HL-60 (cell line): ENCODE data around the gene ABCA6.

ENCODE experiments used
- DNase-seq, 2 experiments: peaks; one replicate each; pipeline ENCODE4 v3.0.0-alpha.2; 2010 to 2020; ENCODE audit warnings: low read depth in 1 of 2, low spot score in 1 of 2
- H3K27ac ChIP-seq: fragments of 250-450 bp; sonication (Bioruptor Pico); replicated peaks from 2 replicates; pipeline ENCODE4 v1.5.1; 2020; ENCODE audit warnings: mild to moderate bottlenecking, moderate library complexity
- H3K27me3 ChIP-seq: fragments of 250-450 bp; sonication (Bioruptor Pico); 2 replicates; pipeline ENCODE4 v1.5.1; 2021; ENCODE audit warnings: mild to moderate bottlenecking, moderate library complexity; ENCODE audit not compliant: insufficient read depth, poor library complexity, severe bottlenecking
- H3K4me3 ChIP-seq: replicated peaks from 2 replicates; pipeline ENCODE4 v1.5.1; 2011; ENCODE audit warnings: mild to moderate bottlenecking, control low read depth, low read length; ENCODE audit not compliant: insufficient read depth
- CTCF ChIP-seq: IDR thresholded peaks from one replicate; pipeline ENCODE4 v1.5.1; 2011; ENCODE audit warnings: low read length, control low read depth, inconsistent platforms; ENCODE audit not compliant: insufficient read depth
- GABPA ChIP-seq: IDR thresholded peaks from 2 replicates; pipeline ENCODE4 v1.6.1; 2012; ENCODE audit warnings: low read depth
- POLR2AphosphoS5 ChIP-seq: IDR thresholded peaks from 2 replicates; pipeline ENCODE4 v1.6.1; 2012; ENCODE audit warnings: low read depth
- REST ChIP-seq: IDR thresholded peaks from 2 replicates; pipeline ENCODE4 v1.6.1; 2012; ENCODE audit warnings: low read depth; ENCODE audit not compliant: insufficient replicate concordance
- SPI1 ChIP-seq: IDR thresholded peaks from 2 replicates; pipeline ENCODE4 v1.6.1; 2012; ENCODE audit warnings: low read depth, mild to moderate bottlenecking, borderline replicate concordance

Gene ABCA6

GRCh38 chr17:69123626-69124025, 18.1 kb downstream of the ABCA6 start:
- TF ChIP-seq POLR2AphosphoS5 (no peak), SPI1 (no peak), REST (no peak), GABPA (no peak), CTCF (no peak)
- DNase-seq, result no peak
- Histone ChIP-seq H3K27me3 (no peaks in the 10 kb centered on the region), H3K27ac (no peak overlapping the region), H3K4me3 (no peak overlapping the region)

DNA sequence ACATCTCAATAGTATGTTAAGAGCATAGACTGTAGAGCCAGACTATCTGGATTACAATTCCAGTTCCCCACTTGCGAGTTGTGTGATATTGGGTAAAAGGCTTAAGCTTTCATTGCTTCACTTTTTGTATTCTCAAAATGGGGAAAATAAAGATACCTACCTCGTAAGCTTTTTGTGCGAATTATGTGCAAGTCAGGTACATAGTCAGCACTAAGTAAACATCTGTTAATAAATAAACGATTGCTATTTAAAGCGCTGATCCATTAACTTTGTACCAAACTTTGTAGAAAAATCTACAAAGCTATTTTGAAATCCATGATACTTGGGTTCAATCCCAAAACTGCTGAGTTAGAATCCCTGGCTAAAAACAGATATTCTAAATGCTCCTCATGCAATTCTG, 19.6 kb downstream of the ABCA6 start:
- TF ChIP-seq SPI1 (no peak), GABPA (no peak), REST (no peak), POLR2AphosphoS5 (no peak), CTCF (no peak)
- Histone ChIP-seq H3K27me3 (no peaks in the 10 kb centered on the region), H3K27ac (no peak overlapping the region), H3K4me3 (no peak overlapping the region)
- no peak for DNase-seq

GRCh38 chr17:69117855-69118784, 23.6 kb downstream of the ABCA6 start:
- Histone ChIP-seq H3K27ac (no peak overlapping the region), H3K27me3 (no peaks in the 10 kb centered on the region), H3K4me3 (no peak overlapping the region)
- no peak for DNase-seq
- TF ChIP-seq REST, result no peak
- no peak for TF ChIP-seq SPI1
- no peak for TF ChIP-seq POLR2AphosphoS5
- no peak for TF ChIP-seq GABPA
- no peak for TF ChIP-seq CTCF
